AG20443 (cell line): ENCODE data around the gene MAML2.

Experiments
- DNase-seq: peaks from one replicate; pipeline ENCODE4 v3.0.0; 2012; ENCODE audit warnings: low spot score, mixed read lengths

Gene MAML2

GRCh38 chr11:96339706-96340554, 3.1 kb downstream of the MAML2 start:
- no peak for DNase-seq

- peak; percentile 26 for DNase-seq
Observed at GRCh38 chr11:96338910-96339705, 3.9 kb downstream of the MAML2 start.

GRCh38 chr11:96337541-96338431, 5.2 kb downstream of the MAML2 start:
- DNase-seq: peak; percentile 30

GRCh38 chr11:96335388-96335787, 7.6 kb downstream of the MAML2 start:
- no peak for DNase-seq

- no peak for DNase-seq
Observed at GRCh38 chr11:96334219-96334618, 8.8 kb downstream of the MAML2 start.

- DNase-seq: peak; percentile 40
Observed at GRCh38 chr11:96333191-96333719, 9.7 kb downstream of the MAML2 start.

GRCh38 chr11:96332126-96332771, 10.7 kb downstream of the MAML2 start:
- DNase-seq: no peak

GRCh38 chr11:96331699-96332116, 11.3 kb downstream of the MAML2 start:
- DNase-seq: no peak

- no peak for DNase-seq
Observed at GRCh38 chr11:96330511-96330859, 12.5 kb downstream of the MAML2 start.

GRCh38 chr11:96329855-96330510, 13.0 kb downstream of the MAML2 start:
- no peak for DNase-seq

- no peak for DNase-seq
Observed at GRCh38 chr11:96329419-96329818, 13.6 kb downstream of the MAML2 start.

- no peak for DNase-seq
Observed at GRCh38 chr11:96328395-96329010, 14.5 kb downstream of the MAML2 start.

- DNase-seq: no peak
Observed at GRCh38 chr11:96326959-96327358, 16.0 kb downstream of the MAML2 start.

GRCh38 chr11:96324912-96325311, 18.1 kb downstream of the MAML2 start:
- peak; percentile 82 for DNase-seq

GRCh38 chr11:96323642-96323985, 19.4 kb downstream of the MAML2 start:
- DNase-seq: no peak

GRCh38 chr11:96322775-96323641, 20.0 kb downstream of the MAML2 start:
- DNase-seq: no peak

- no peak for DNase-seq
Observed at GRCh38 chr11:96321091-96321490, 21.9 kb downstream of the MAML2 start.

- DNase-seq: no peak
Observed at GRCh38 chr11:96319898-96320656, 22.9 kb downstream of the MAML2 start.

GRCh38 chr11:96318850-96319249, 24.1 kb downstream of the MAML2 start:
- DNase-seq: no peak
